NB4 (cell line): ENCODE results near the gene TRIP12.
A peak's percentile ranks its signal among the peaks of the same experiment; 100 is the strongest.

Experiments used
- DNase-seq: peaks from one replicate; pipeline ENCODE4 v3.0.0; 2010; ENCODE audit warnings: low read depth
- H3K4me3 ChIP-seq: one replicate; pipeline ENCODE4 v1.5.1; 2011; ENCODE audit warnings: mild to moderate bottlenecking, low read depth, low read length, moderate library complexity
- MYC ChIP-seq: IDR thresholded peaks from 2 replicates; pipeline ENCODE4 v1.6.1; 2011; ENCODE audit warnings: low read depth, low read length
- POLR2A ChIP-seq: IDR thresholded peaks from 2 replicates; pipeline ENCODE4 v1.6.1; 2011; ENCODE audit warnings: mild to moderate bottlenecking; ENCODE audit not compliant: insufficient read length; ENCODE audit errors: extremely low read depth
- TF ChIP-seq, protein P1 (sequence below): IDR thresholded peaks from 2 replicates; pipeline ENCODE4 v1.6.1; 2011; ENCODE audit warnings: low read depth, low read length
- TF ChIP-seq, protein P2 (sequence below): IDR thresholded peaks from one replicate; pipeline ENCODE4 v1.5.1; 2012; ENCODE audit warnings: low read depth, low read length

TRIP12 gene

GRCh38 chr2:229860334-229860733 is 61.5 kb downstream of the TRIP12 start:
- no peak overlapping the region for H3K4me3 ChIP-seq
- DNase-seq: no peak
- TF ChIP-seq POLR2A: no peak
- TF ChIP-seq, protein P1, sequence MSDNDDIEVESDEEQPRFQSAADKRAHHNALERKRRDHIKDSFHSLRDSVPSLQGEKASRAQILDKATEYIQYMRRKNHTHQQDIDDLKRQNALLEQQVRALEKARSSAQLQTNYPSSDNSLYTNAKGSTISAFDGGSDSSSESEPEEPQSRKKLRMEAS: no peak
- TF ChIP-seq, protein P2, sequence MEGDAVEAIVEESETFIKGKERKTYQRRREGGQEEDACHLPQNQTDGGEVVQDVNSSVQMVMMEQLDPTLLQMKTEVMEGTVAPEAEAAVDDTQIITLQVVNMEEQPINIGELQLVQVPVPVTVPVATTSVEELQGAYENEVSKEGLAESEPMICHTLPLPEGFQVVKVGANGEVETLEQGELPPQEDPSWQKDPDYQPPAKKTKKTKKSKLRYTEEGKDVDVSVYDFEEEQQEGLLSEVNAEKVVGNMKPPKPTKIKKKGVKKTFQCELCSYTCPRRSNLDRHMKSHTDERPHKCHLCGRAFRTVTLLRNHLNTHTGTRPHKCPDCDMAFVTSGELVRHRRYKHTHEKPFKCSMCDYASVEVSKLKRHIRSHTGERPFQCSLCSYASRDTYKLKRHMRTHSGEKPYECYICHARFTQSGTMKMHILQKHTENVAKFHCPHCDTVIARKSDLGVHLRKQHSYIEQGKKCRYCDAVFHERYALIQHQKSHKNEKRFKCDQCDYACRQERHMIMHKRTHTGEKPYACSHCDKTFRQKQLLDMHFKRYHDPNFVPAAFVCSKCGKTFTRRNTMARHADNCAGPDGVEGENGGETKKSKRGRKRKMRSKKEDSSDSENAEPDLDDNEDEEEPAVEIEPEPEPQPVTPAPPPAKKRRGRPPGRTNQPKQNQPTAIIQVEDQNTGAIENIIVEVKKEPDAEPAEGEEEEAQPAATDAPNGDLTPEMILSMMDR: no peak
- no peak for TF ChIP-seq MYC

- no peak for DNase-seq
- no peak overlapping the region for H3K4me3 ChIP-seq
- TF ChIP-seq, protein P2: no peak
- TF ChIP-seq MYC: no peak
- no peak for TF ChIP-seq POLR2A
- TF ChIP-seq, protein P1: no peak
Measured at GRCh38 chr2:229858351-229858750, 63.5 kb downstream of the TRIP12 start.

DNA sequence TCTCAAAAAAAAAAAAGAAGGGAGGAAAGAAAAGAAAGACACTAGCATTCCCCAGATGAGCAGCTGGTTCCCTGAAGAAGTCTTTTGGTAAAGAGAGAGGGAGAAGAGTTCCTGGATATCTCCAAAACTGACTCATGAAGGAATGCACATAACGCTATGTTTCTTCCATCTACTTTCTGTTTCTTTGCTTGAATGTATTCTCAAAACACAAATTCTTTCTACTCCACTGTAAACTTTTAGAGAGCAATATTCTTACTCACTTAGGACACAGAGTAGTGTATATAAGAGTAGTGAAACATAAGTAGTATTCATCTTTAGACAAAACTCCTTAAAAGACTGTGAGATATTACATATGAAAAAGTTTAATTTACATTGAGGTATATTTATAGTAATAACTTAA is 64.2 kb downstream of the TRIP12 start:
- TF ChIP-seq MYC (no peak), POLR2A (no peak)
- TF ChIP-seq, protein P1: no peak
- TF ChIP-seq, protein P2: no peak
- no peak overlapping the region for H3K4me3 ChIP-seq
- DNase-seq: no peak

DNA sequence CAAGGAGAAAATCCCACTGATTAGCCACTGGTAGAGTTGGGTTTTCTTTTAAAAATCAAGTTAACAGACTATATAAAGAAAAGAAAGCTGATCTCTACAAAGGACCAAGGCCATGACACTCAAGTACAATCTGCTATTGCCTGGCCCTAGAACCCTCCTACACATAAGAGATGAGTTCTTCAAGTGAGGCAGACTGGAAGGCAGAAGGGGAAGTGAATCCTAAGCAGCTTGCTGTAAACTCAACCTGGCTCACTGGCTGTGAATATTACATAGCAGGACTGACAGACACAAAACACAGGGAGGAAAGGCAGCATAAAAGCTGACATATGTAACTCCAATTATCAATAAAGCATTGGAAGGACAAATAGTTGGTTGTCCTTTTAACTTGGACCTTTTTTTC is 65.4 kb downstream of the TRIP12 start:
- TF ChIP-seq, protein P2: no peak
- TF ChIP-seq MYC: no peak
- TF ChIP-seq POLR2A: no peak
- TF ChIP-seq, protein P1: no peak
- peak; percentile 71 for DNase-seq
- H3K4me3 ChIP-seq: no peak overlapping the region

- no peak for DNase-seq
- no peak overlapping the region for H3K4me3 ChIP-seq
- TF ChIP-seq MYC (no peak), POLR2A (no peak)
- TF ChIP-seq, protein P2: no peak
- TF ChIP-seq, protein P1: no peak
Measured at GRCh38 chr2:229855116-229855515, 66.7 kb downstream of the TRIP12 start.

- H3K4me3 ChIP-seq: no peak overlapping the region
- DNase-seq: peak; percentile 8
- no peak for TF ChIP-seq MYC
- no peak for TF ChIP-seq POLR2A
Measured at GRCh38 chr2:229852565-229852964, 69.2 kb downstream of the TRIP12 start.
